ENCODE measurements around the gene MYO5C.
A peak's percentile ranks its signal among the peaks of the same experiment; 100 is the strongest.

The MYO5C gene

GRCh38 chr15:52251144-52251860, 44.3 kb downstream of the MYO5C start:
- TF ChIP-seq CTCF (IDR thresholded peaks at IDR 0.05; ENCODE audit: insufficient read depth, low read depth, low read length, missing control alignments) = no peak
- H3K4me3 ChIP-seq (ENCODE audit: low read length) = no peak overlapping the region
- no peak for DNase-seq (ENCODE audit: low read depth)

GRCh38 chr15:52247461-52247860, 48.1 kb downstream of the MYO5C start:
- DNase-seq (ENCODE audit: low read depth) = no peak
- TF ChIP-seq CTCF (IDR thresholded peaks at IDR 0.05; ENCODE audit: insufficient read depth, low read depth, low read length, missing control alignments) = no peak
- no peak overlapping the region for H3K4me3 ChIP-seq (ENCODE audit: low read length)

GRCh38 chr15:52246686-52247431, 48.7 kb downstream of the MYO5C start:
- no peak for TF ChIP-seq CTCF (IDR thresholded peaks at IDR 0.05; ENCODE audit: insufficient read depth, low read depth, low read length, missing control alignments)
- DNase-seq (ENCODE audit: low read depth) = peak; percentile 71
- no peak overlapping the region for H3K4me3 ChIP-seq (ENCODE audit: low read length)

- no peak overlapping the region for H3K4me3 ChIP-seq (ENCODE audit: low read length)
- no peak for TF ChIP-seq CTCF (IDR thresholded peaks at IDR 0.05; ENCODE audit: insufficient read depth, low read depth, low read length, missing control alignments)
- DNase-seq (ENCODE audit: low read depth) = no peak
Measured at GRCh38 chr15:52243697-52244555, 51.7 kb downstream of the MYO5C start.

- DNase-seq (ENCODE audit: low read depth) = no peak
- H3K4me3 ChIP-seq (ENCODE audit: low read length) = no peak overlapping the region
- TF ChIP-seq CTCF (IDR thresholded peaks at IDR 0.05; ENCODE audit: insufficient read depth, low read depth, low read length, missing control alignments) = no peak
Measured at GRCh38 chr15:52243286-52243685, 52.3 kb downstream of the MYO5C start.

- no peak overlapping the region for H3K4me3 ChIP-seq (ENCODE audit: low read length)
- no peak for TF ChIP-seq CTCF (IDR thresholded peaks at IDR 0.05; ENCODE audit: insufficient read depth, low read depth, low read length, missing control alignments)
- DNase-seq (ENCODE audit: low read depth) = no peak
Measured at GRCh38 chr15:52241489-52241888, 54.1 kb downstream of the MYO5C start.

Measured in epithelial cell of esophagus (primary cell).